Measurements from ENCODE around the gene ARX.

ARX gene

DNA sequence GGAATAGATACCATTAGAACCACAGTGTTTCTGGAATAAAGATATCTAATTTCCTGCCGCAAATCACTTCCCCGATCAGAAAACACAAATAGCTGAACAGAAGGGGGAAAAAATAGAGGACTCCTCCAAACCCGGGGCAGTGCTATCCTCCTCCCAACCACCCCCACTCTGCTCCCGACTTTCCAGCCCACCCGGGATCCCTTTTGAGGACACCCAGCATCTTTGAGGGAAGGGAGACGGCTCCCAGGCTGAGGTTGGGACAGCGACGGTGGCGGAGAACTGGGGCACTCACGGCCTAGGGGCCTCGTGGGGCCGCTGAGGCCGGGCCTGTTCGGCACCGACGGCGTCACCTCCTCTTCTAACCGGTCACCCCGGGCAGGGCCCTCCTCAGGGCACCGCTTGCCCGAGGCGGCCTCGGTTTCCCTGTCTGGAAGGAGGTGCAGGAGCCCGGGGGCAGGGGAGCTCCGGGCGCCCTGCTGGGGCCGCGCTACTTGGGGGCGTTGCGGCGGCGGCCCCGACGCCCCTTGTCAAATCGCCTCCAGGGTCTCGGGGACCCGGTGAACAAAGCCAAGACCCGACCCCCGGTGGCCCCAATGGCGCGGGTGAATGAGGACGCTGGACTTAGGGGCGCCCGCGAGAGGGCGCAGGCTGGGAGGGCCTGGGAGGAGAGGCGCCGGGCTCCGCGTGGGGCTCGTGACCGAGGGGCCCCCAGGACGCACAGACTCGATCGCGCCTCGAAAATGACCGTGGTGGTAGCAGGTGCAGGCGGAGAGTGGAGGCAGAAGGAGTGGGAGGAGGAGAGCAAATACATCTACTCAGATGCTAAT lies 6.9 kb upstream of the ARX start:
- TF ChIP-seq SIN3A (IDR thresholded peaks at IDR 0.05; ENCODE audit: borderline replicate concordance, insufficient read depth, low read length) (no peak), POLR2AphosphoS5 (IDR thresholded peaks at IDR 0.05; ENCODE audit: low read depth, low read length) (no peak), FOXP2 (optimal IDR thresholded peaks at IDR 0.05; ENCODE audit: borderline replicate concordance, extremely low read depth, extremely low read length, insufficient read depth) (no peak), TAF1 (IDR thresholded peaks at IDR 0.05; ENCODE audit: borderline replicate concordance, insufficient read depth, low read length) (no peak)
- TF ChIP-seq, protein P1, sequence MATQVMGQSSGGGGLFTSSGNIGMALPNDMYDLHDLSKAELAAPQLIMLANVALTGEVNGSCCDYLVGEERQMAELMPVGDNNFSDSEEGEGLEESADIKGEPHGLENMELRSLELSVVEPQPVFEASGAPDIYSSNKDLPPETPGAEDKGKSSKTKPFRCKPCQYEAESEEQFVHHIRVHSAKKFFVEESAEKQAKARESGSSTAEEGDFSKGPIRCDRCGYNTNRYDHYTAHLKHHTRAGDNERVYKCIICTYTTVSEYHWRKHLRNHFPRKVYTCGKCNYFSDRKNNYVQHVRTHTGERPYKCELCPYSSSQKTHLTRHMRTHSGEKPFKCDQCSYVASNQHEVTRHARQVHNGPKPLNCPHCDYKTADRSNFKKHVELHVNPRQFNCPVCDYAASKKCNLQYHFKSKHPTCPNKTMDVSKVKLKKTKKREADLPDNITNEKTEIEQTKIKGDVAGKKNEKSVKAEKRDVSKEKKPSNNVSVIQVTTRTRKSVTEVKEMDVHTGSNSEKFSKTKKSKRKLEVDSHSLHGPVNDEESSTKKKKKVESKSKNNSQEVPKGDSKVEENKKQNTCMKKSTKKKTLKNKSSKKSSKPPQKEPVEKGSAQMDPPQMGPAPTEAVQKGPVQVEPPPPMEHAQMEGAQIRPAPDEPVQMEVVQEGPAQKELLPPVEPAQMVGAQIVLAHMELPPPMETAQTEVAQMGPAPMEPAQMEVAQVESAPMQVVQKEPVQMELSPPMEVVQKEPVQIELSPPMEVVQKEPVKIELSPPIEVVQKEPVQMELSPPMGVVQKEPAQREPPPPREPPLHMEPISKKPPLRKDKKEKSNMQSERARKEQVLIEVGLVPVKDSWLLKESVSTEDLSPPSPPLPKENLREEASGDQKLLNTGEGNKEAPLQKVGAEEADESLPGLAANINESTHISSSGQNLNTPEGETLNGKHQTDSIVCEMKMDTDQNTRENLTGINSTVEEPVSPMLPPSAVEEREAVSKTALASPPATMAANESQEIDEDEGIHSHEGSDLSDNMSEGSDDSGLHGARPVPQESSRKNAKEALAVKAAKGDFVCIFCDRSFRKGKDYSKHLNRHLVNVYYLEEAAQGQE (IDR thresholded peaks at IDR 0.05; ENCODE audit: insufficient read depth in 1 of 2, low read depth in 2 of 2, low read length in 2 of 2) = no peak

GRCh38 chrX:25020905-25021449 lies 5.2 kb upstream of the ARX start:
- TF ChIP-seq POLR2AphosphoS5 (IDR thresholded peaks at IDR 0.05; ENCODE audit: low read depth, low read length) = no peak
- TF ChIP-seq SIN3A (IDR thresholded peaks at IDR 0.05; ENCODE audit: borderline replicate concordance, insufficient read depth, low read length) = no peak
- no peak for TF ChIP-seq FOXP2 (optimal IDR thresholded peaks at IDR 0.05; ENCODE audit: borderline replicate concordance, extremely low read depth, extremely low read length, insufficient read depth)

DNA sequence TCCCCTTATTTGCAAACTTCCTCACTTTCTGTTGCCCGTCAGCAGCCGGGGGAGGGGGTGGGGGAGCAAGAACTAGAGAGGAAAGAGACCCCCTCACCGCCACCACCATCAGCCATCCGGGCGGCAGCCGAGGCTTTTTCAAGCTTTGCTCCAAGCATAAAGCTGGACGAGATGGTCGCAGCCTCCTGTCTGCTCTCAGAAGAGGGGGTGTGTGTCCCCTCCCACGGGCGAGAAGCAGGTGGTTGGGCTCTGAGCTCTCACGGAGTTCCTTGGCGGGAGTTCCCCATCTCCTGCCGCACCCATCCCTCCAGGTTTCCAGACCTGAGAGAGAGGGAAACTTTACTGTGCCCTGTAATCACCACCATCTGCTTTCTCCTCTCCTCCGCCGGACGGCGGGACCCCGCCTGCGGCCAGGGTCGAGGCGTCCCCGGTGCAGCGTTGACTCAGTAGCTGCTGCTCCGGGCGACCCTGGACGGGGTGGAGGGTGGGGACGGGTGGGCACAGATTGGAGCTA lies 4.7 kb upstream of the ARX start:
- TF ChIP-seq POLR2AphosphoS5 (IDR thresholded peaks at IDR 0.05; ENCODE audit: low read depth, low read length) (no peak), TAF1 (IDR thresholded peaks at IDR 0.05; ENCODE audit: borderline replicate concordance, insufficient read depth, low read length) (no peak), SIN3A (IDR thresholded peaks at IDR 0.05; ENCODE audit: borderline replicate concordance, insufficient read depth, low read length) (no peak), FOXP2 (optimal IDR thresholded peaks at IDR 0.05; ENCODE audit: borderline replicate concordance, extremely low read depth, extremely low read length, insufficient read depth) (no peak)
- TF ChIP-seq, protein P1 (IDR thresholded peaks at IDR 0.05; ENCODE audit: insufficient read depth in 1 of 2, low read depth in 2 of 2, low read length in 2 of 2) = no peak

GRCh38 chrX:25019707-25020390 lies 4.1 kb upstream of the ARX start:
- TF ChIP-seq, protein P1 (IDR thresholded peaks at IDR 0.05; ENCODE audit: insufficient read depth in 1 of 2, low read depth in 2 of 2, low read length in 2 of 2) = no peak
- TF ChIP-seq POLR2AphosphoS5 (IDR thresholded peaks at IDR 0.05; ENCODE audit: low read depth, low read length) = no peak
- TF ChIP-seq FOXP2 (optimal IDR thresholded peaks at IDR 0.05; ENCODE audit: borderline replicate concordance, extremely low read depth, extremely low read length, insufficient read depth) = no peak
- TF ChIP-seq SIN3A (IDR thresholded peaks at IDR 0.05; ENCODE audit: borderline replicate concordance, insufficient read depth, low read length) = no peak
- no peak for TF ChIP-seq TAF1 (IDR thresholded peaks at IDR 0.05; ENCODE audit: borderline replicate concordance, insufficient read depth, low read length)

- TF ChIP-seq, protein P1 (IDR thresholded peaks at IDR 0.05; ENCODE audit: insufficient read depth in 1 of 2, low read depth in 2 of 2, low read length in 2 of 2) = no peak
- TF ChIP-seq POLR2AphosphoS5 (IDR thresholded peaks at IDR 0.05; ENCODE audit: low read depth, low read length) (no peak), TAF1 (IDR thresholded peaks at IDR 0.05; ENCODE audit: borderline replicate concordance, insufficient read depth, low read length) (no peak), SIN3A (IDR thresholded peaks at IDR 0.05; ENCODE audit: borderline replicate concordance, insufficient read depth, low read length) (no peak), FOXP2 (optimal IDR thresholded peaks at IDR 0.05; ENCODE audit: borderline replicate concordance, extremely low read depth, extremely low read length, insufficient read depth) (no peak)
These were observed 2.9 kb upstream of the ARX start for GRCh38 chrX:25018682-25019081.
